ENCODE results near the gene TLX1.
"Not testable (repeated sequence)": the region's sequence is repeated elsewhere in the genome, so short reads cannot be mapped to it uniquely, and the experiment has no call there.

The TLX1 gene

GRCh38 chr10:101154506-101154905, 23.4 kb downstream of the TLX1 start:
- DNase-seq, result not testable (repeated sequence)

- no peak for DNase-seq
These were observed 24.8 kb downstream of the TLX1 start for GRCh38 chr10:101155896-101156295.

- DNase-seq, result no peak
These were observed 26.8 kb downstream of the TLX1 start for GRCh38 chr10:101157756-101158458.

- no peak for DNase-seq
These were observed 27.5 kb downstream of the TLX1 start for GRCh38 chr10:101158459-101159058.

GRCh38 chr10:101161494-101162299, 30.6 kb downstream of the TLX1 start:
- DNase-seq, result peak; percentile 66

- DNase-seq, result peak; percentile 31
These were observed 31.6 kb downstream of the TLX1 start for GRCh38 chr10:101162677-101163076.

DNA sequence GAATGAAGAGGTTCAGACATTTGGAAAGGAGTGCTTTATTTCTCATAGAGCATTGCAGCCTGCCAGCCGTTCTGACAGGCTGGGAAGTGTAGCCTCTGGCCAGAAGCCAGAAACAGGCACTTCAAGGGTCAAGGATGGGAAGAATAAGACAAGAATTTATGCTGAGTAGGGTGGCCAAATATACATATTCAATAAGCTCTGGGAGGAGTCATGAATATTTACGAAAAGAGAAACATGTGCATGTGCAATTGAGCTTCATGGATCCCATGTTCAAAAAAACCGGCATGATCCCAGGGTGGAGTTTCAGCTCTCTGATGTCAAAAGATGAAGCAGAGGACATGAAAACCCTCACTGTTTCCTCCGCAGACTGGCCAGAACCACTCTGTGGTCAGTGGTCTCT, 32.9 kb downstream of the TLX1 start:
- no peak for DNase-seq

- DNase-seq, result no peak
These were observed 34.6 kb downstream of the TLX1 start for GRCh38 chr10:101165736-101166135.

DNA sequence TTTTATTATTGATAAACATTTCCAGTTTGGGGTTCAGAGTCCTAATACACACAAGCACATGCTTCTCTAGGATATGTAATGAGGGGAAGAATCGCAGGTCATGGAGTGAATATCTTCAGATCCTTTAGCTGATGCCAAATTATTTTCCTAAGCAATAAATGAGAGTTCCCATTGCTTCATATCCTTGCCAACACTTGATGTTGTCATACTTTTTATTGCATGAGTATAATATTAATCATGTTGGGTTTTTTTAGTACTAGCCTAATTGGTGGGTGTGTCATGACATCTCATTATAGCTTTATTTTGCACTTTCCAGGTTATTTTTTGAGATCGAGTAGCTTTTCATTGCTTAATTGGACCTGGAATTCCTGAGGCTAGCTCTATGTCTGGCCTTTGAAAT, 35.3 kb downstream of the TLX1 start:
- no peak for DNase-seq

DNA sequence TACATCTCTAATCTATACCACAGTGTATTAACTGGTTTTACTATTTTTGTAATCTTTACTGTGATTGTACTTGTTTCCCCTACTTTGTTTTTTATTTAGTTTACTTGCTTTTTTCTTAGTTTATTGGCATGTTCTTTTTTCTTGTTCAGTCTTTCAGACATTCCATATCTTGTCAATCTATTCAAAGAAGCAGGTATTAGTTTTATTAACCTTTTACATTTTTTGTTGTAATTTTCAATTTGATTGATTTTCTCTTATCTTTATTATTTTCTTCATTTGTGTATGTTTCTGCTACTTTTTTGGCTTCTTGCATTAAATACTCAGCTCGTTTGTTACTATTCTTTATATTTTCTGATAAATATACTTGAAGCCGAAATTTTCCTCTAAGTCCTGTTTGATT, 41.6 kb downstream of the TLX1 start:
- DNase-seq, result no peak

GRCh38 chr10:101174319-101174718, 43.2 kb downstream of the TLX1 start:
- no peak for DNase-seq

GRCh38 chr10:101176577-101176976, 45.5 kb downstream of the TLX1 start:
- no peak for DNase-seq

DNA sequence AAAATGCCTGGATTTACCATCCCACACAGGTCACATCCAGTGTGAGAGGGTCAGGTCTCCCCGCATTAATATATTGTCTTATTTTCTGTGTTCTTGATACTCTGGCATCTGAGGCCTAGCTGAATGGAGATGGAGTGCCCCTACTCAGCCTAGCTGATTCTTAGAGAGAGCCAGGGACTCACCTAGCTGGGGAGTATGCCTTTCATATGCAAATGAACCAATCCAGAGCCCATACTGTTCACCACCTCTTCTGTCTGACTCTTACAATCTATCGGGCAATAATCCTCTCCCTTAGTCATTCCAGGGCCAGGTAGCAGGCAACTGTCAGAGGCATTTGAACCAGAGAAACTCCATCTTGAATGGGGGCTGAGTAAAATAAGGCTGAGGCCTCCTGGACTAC, 51.8 kb downstream of the TLX1 start:
- no peak for DNase-seq

DNA sequence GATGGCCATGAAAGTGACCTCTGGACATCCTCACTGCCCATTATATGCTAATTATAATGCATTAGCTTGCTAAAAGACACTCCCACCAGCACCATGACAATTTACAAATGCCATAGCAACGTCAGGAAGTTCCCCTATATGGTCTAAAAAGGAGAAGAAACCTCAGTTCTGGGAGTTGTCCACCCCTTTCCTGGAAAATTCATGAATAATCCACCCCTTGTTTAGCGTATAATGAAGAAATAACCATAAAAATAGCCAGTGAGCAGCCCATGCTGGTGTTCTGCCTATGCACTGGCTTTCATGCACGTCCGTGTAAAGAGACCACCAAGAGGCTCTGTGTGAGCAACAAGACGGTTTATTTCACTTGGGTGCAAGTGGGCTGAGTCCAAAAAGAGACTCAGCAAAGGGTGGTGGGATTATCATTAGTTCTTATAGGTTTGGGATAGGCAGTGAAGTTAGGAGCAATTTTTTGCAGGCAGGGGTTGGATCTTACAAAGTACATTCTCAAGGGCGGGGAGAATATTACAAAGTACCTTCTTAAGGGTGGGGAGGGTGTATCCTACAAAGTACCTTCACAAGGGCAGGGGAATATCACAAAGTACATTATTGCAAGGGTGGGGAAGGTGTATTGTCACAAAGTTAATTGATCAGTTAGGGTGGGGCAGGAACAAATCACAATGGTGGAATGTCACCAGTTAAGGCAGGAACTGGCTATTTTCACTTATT, 52.5 kb downstream of the TLX1 start:
- DNase-seq, result no peak
